BLaER1 (cell line): ENCODE measurements around the gene HERPUD1.
A peak's percentile ranks its signal among the peaks of the same experiment; 100 is the strongest.

Experiments used
- H3K27ac ChIP-seq: shearing (Covaris generic); formaldehyde crosslinking; 2 replicates; pipeline ENCODE4 v1.8.1; 2022
- H3K27me3 ChIP-seq: shearing (Covaris generic); formaldehyde crosslinking; 2 replicates; pipeline ENCODE4 v1.8.1; 2022
- H3K36me3 ChIP-seq: shearing (Covaris generic); formaldehyde crosslinking; 2 replicates; pipeline ENCODE4 v1.8.1; 2022
- H3K4me1 ChIP-seq: shearing (Covaris generic); formaldehyde crosslinking; 2 replicates; pipeline ENCODE4 v1.8.1; 2022
- H3K4me2 ChIP-seq: shearing (Covaris generic); formaldehyde crosslinking; 2 replicates; pipeline ENCODE4 v1.8.1; 2022
- H3K4me3 ChIP-seq: shearing (Covaris generic); formaldehyde crosslinking; 2 replicates; pipeline ENCODE4 v1.8.1; 2022
- H3K9ac ChIP-seq: shearing (Covaris generic); formaldehyde crosslinking; 2 replicates; pipeline ENCODE4 v1.8.1; 2022
- H3K9me3 ChIP-seq: shearing (Covaris generic); formaldehyde crosslinking; 2 replicates; pipeline ENCODE4 v1.8.1; 2022
- H4K20me1 ChIP-seq: shearing (Covaris generic); formaldehyde crosslinking; 2 replicates; pipeline ENCODE4 v1.8.1; 2022
- Cebpa-rat ChIP-seq: shearing (Covaris generic); IDR thresholded peaks from 2 replicates; pipeline ENCODE4 v1.8.1; 2022

Gene HERPUD1

GRCh38 chr16:56919099-56919800 is 12.7 kb upstream of the HERPUD1 start:
- H3K36me3 ChIP-seq, result no peaks in the 10 kb centered on the region
- H3K27me3 ChIP-seq, result no peaks in the 10 kb centered on the region
- H3K27ac ChIP-seq, result no peak overlapping the region
- no peaks in the 10 kb centered on the region for H4K20me1 ChIP-seq
- no peak overlapping the region for H3K9ac ChIP-seq
- TF ChIP-seq Cebpa-rat, result no peak
- H3K9me3 ChIP-seq, result no peaks in the 10 kb centered on the region
- H3K4me1 ChIP-seq, result peaks cover 30% of the 10 kb centered on the region
- H3K4me2 ChIP-seq, result no peak overlapping the region
- H3K4me3 ChIP-seq, result no peak overlapping the region

DNA sequence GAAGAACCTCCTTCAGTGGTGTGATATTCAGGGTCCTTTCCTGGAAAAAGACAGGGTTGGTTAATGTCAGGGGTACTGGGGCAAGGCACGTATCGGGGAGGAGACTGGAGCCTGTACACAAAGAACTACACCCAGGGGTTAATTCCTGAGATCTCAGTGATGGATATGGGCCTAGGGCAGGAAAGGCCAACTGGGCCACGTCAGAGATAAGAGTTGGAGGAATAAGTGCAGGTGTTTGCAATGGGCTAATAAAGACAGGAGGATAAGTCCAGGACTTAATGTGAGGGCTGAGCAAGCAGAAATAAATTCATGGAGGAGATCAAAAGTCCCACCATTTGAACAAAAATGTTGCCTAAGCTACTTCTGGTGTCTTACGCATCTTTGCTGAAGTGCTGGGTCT is 10.4 kb upstream of the HERPUD1 start:
- Histone ChIP-seq H3K4me1 (peaks cover 32% of the 10 kb centered on the region), H3K9ac (no peak overlapping the region), H4K20me1 (no peaks in the 10 kb centered on the region), H3K27me3 (no peaks in the 10 kb centered on the region), H3K9me3 (no peaks in the 10 kb centered on the region), H3K27ac (no peak overlapping the region), H3K4me2 (no peak overlapping the region), H3K36me3 (no peaks in the 10 kb centered on the region), H3K4me3 (no peak overlapping the region)
- no peak for TF ChIP-seq Cebpa-rat

DNA sequence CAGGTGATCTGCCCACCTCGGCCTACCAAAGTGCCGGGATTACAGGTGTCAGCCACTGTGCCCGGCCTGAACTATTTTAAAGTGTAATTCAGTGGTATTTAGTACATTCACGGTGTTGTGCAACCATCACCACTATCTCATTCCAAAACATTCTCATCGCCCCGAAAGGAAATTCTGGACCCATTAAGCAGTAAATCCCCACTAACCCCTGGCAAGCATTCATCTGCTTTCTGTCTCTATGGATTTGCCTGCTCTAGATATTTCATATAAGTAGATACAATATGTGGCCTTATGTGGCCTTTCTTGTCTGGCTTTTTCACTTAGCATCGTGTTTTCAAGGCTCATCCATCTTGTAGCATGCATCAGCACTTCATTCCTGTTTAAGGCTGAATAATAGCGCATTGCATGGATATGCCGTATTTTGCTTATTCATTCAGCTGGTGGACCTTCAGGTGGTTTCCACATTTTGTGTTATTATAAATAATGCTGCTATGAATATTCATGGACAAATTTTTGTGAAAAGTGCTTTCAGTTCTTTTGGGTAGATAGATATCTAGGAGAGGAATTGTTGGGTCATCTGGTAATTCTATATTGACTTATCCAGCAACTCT is 8.4 kb upstream of the HERPUD1 start:
- TF ChIP-seq Cebpa-rat, result no peak
- H3K4me1 ChIP-seq, result peaks cover 31% of the 10 kb centered on the region
- H3K27ac ChIP-seq, result no peak overlapping the region
- H3K9ac ChIP-seq, result no peak overlapping the region
- no peak overlapping the region for H3K4me3 ChIP-seq
- H3K36me3 ChIP-seq, result no peaks in the 10 kb centered on the region
- no peak overlapping the region for H3K4me2 ChIP-seq
- no peaks in the 10 kb centered on the region for H3K27me3 ChIP-seq
- H4K20me1 ChIP-seq, result no peaks in the 10 kb centered on the region
- no peaks in the 10 kb centered on the region for H3K9me3 ChIP-seq

DNA sequence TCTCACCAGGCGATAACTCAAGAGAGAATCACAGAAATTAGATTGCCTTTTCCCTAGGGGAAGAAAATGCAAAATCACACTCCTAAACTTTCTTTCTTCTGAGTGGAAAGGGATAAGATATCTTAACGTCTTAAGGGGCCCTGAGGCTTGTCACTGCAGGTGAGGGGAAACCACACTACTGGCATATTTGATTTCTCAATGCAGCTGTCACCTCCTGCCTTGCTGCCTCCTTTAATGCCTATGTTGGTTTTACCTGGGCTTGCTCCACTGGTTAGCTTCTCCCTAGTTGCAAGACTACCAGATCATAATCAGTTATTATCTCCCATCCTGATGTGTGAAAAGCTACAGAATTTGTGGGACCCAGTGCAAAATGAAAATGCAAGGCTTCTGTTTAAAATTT is 4.5 kb upstream of the HERPUD1 start:
- H3K36me3 ChIP-seq, result no peaks in the 10 kb centered on the region
- no peak for TF ChIP-seq Cebpa-rat
- no peak overlapping the region for H3K27ac ChIP-seq
- peaks cover 4% of the 10 kb centered on the region; the same call in 1 of the 2 replicates for H4K20me1 ChIP-seq
- peaks cover 56% of the 10 kb centered on the region for H3K4me1 ChIP-seq
- no peaks in the 10 kb centered on the region for H3K27me3 ChIP-seq
- peak overlapping the region; percentile 39 for H3K4me2 ChIP-seq
- no peak overlapping the region for H3K9ac ChIP-seq
- H3K4me3 ChIP-seq, result no peak overlapping the region
- no peaks in the 10 kb centered on the region for H3K9me3 ChIP-seq

- Histone ChIP-seq H3K4me1 (peaks cover 62% of the 10 kb centered on the region), H4K20me1 (peaks cover 26% of the 10 kb centered on the region)
- peak; percentile 55; the same call in 1 of the 2 replicates for TF ChIP-seq Cebpa-rat
These were observed 2.3 kb upstream of the HERPUD1 start for GRCh38 chr16:56929639-56930038.

GRCh38 chr16:56930486-56931270 is 1.3 kb upstream of the HERPUD1 start:
- no peak overlapping the region for H3K9ac ChIP-seq
- no peak overlapping the region for H3K4me3 ChIP-seq
- H4K20me1 ChIP-seq, result peaks cover 36% of the 10 kb centered on the region
- peak overlapping the region; percentile 93 for H3K4me2 ChIP-seq
- H3K27ac ChIP-seq, result peak overlapping the region; percentile 98
- H3K4me1 ChIP-seq, result peaks cover 68% of the 10 kb centered on the region
- H3K9me3 ChIP-seq, result no peaks in the 10 kb centered on the region
- TF ChIP-seq Cebpa-rat, result no peak
- H3K27me3 ChIP-seq, result no peaks in the 10 kb centered on the region
- H3K36me3 ChIP-seq, result peaks cover 12% of the 10 kb centered on the region

More at GRCh38 chr16:56929639-56930038, 2.3 kb upstream of the HERPUD1 start:
- Histone ChIP-seq H3K27me3 (no peaks in the 10 kb centered on the region), H3K36me3 (peaks cover 2% of the 10 kb centered on the region), H3K27ac (no peak overlapping the region), H3K9me3 (no peaks in the 10 kb centered on the region), H3K4me2 (no peak overlapping the region), H3K9ac (no peak overlapping the region), H3K4me3 (no peak overlapping the region)

GRCh38 chr16:56931271-56931891 is 561 bp upstream of the HERPUD1 start:
- H3K4me3 ChIP-seq, result peak overlapping the region; percentile 94
- peaks cover 19% of the 10 kb centered on the region for H3K36me3 ChIP-seq
- TF ChIP-seq Cebpa-rat, result no peak
- peak overlapping the region; percentile 99 for H3K9ac ChIP-seq
- no peaks in the 10 kb centered on the region for H3K27me3 ChIP-seq
- H3K9me3 ChIP-seq, result no peaks in the 10 kb centered on the region
- peak overlapping the region; percentile 98 for H3K27ac ChIP-seq
- peaks cover 43% of the 10 kb centered on the region for H4K20me1 ChIP-seq
- peak overlapping the region; percentile 93 for H3K4me2 ChIP-seq
- peaks cover 75% of the 10 kb centered on the region for H3K4me1 ChIP-seq

DNA sequence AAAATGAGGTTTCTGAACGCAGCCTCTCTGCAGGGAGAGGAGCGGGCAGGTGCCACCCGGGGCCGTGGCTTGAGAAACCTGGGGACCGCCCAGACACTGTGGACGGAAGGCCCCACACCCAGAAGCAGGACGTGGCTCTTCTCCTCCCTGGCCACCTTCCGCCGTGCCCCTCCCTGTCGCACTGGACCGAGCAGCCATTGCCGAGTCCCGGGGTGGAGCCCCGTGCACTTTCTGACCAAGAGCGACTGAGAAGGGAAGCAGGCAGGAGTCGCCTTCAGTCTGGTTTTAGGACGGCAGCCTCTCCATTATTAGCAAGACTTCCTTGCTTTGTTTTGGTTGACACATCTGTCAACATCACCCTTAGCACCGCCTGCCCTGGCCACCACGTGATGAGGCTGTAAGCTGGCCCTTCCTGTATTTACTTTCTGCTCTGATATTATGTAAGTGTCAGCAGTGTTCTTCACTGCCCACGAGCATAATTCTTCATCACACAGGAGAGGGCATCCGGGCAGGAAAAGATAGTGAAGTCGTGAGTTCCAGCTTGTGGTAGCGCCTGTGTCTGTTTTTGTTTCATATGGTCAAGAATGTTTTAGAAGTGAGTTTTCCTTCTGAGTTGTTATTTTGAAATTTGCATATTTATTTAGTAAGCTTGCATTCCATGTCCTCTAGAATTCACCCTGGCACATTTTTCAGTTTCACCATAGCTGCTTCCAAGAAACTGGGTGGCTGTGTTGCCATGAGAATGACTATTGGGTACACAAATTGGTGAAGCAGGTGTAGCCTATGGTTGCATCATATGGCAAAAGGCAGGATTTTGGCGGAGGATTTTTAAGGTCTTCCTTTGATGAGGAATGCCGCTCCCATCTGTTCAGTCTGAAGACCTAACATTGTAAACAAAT is 1.0 kb downstream of the HERPUD1 start:
- Histone ChIP-seq H3K9ac (peak overlapping the region; percentile 99), H3K4me2 (peak overlapping the region; percentile 94), H3K4me1 (peaks cover 80% of the 10 kb centered on the region), H4K20me1 (peaks cover 55% of the 10 kb centered on the region), H3K27me3 (no peaks in the 10 kb centered on the region), H3K36me3 (peaks cover 34% of the 10 kb centered on the region), H3K9me3 (no peaks in the 10 kb centered on the region), H3K27ac (peak overlapping the region; percentile 98), H3K4me3 (peak overlapping the region; percentile 94)
- no peak for TF ChIP-seq Cebpa-rat
